H9 (cell line): ENCODE measurements around the gene BCCIP. TPM values are rescaled to one million over a fixed set of nuclear protein-coding genes. Genes with fewer than 3 reads are reported as not detected.

ENCODE experiments used
- DNase-seq: peaks from one replicate; pipeline ENCODE4 v3.0.0-alpha.2; 2017
- H2AFZ ChIP-seq: one replicate; pipeline ENCODE4 v1.6.1; 2013; ENCODE audit warnings: mild to moderate bottlenecking, low read length, control low read depth, moderate library complexity
- H2AK5ac ChIP-seq: 2 replicates; pipeline ENCODE4 v1.6.1; 2013; ENCODE audit warnings: low read length, control low read depth, mixed read lengths; ENCODE audit not compliant: insufficient read length
- H2BK120ac ChIP-seq: one replicate; pipeline ENCODE4 v1.6.1; 2013; ENCODE audit warnings: low read depth, mild to moderate bottlenecking, low read length, control low read depth, inconsistent platforms; ENCODE audit not compliant: poor library complexity, severe bottlenecking
- H2BK12ac ChIP-seq: 2 replicates; pipeline ENCODE4 v1.6.1; 2013; ENCODE audit warnings: low read length, control low read depth, mixed read lengths, low read depth; ENCODE audit not compliant: insufficient read length
- H2BK15ac ChIP-seq: 2 replicates; pipeline ENCODE4 v1.6.1; 2013; ENCODE audit warnings: low read depth, low read length, control low read depth
- H2BK20ac ChIP-seq: one replicate; pipeline ENCODE4 v1.6.1; 2013; ENCODE audit warnings: low read depth, mild to moderate bottlenecking, low read length, control low read depth, inconsistent platforms; ENCODE audit not compliant: poor library complexity, severe bottlenecking
- H2BK5ac ChIP-seq: 2 replicates; pipeline ENCODE4 v1.6.1; 2013; ENCODE audit warnings: low read length, control low read depth, mixed read lengths; ENCODE audit not compliant: insufficient read length
- H3K14ac ChIP-seq: 2 replicates; pipeline ENCODE4 v1.6.1; 2013; ENCODE audit warnings: low read length, control low read depth; ENCODE audit not compliant: insufficient read depth
- H3K18ac ChIP-seq: 2 replicates; pipeline ENCODE4 v1.6.1; 2013; ENCODE audit warnings: low read depth, mild to moderate bottlenecking, mixed read lengths, low read length, control low read depth; ENCODE audit not compliant: insufficient read length
- H3K23ac ChIP-seq: 2 replicates; pipeline ENCODE4 v1.6.1; 2013; ENCODE audit warnings: low read length, control low read depth, mixed read lengths, low read depth; ENCODE audit not compliant: insufficient read length
- H3K23me2 ChIP-seq: 2 replicates; pipeline ENCODE4 v1.6.1; 2013; ENCODE audit warnings: low read depth, mild to moderate bottlenecking, mixed read lengths, low read length, control low read depth; ENCODE audit not compliant: insufficient read length, poor library complexity, severe bottlenecking
- H3K27ac ChIP-seq: 2 replicates; pipeline ENCODE4 v1.5.1; 2013; ENCODE audit warnings: low read length, control low read depth, mixed read lengths, low read depth; ENCODE audit not compliant: insufficient read length
- H3K27me3 ChIP-seq: 2 replicates; pipeline ENCODE4 v1.6.1; 2013; ENCODE audit warnings: low read length, control low read depth, inconsistent platforms; ENCODE audit not compliant: insufficient read depth
- H3K4ac ChIP-seq: 2 replicates; pipeline ENCODE4 v1.6.1; 2013; ENCODE audit warnings: low read depth, mild to moderate bottlenecking, control low read depth, inconsistent platforms, low read length, moderate library complexity
- H3K4me1 ChIP-seq: 2 replicates; pipeline ENCODE4 v1.6.1; 2013; ENCODE audit warnings: low read length, control low read depth, inconsistent platforms; ENCODE audit not compliant: insufficient read depth
- H3K4me2 ChIP-seq: 2 replicates; pipeline ENCODE4 v1.6.1; 2013; ENCODE audit warnings: low read length, control low read depth, mixed read lengths; ENCODE audit not compliant: insufficient read length, insufficient read depth
- H3K56ac ChIP-seq: 2 replicates; pipeline ENCODE4 v1.6.1; 2013; ENCODE audit warnings: low read depth, mild to moderate bottlenecking, mixed read lengths, low read length, control low read depth; ENCODE audit not compliant: insufficient read length
- H3K79me1 ChIP-seq: 2 replicates; pipeline ENCODE4 v1.6.1; 2013; ENCODE audit warnings: low read depth, mild to moderate bottlenecking, moderate library complexity, low read length, control low read depth, inconsistent platforms; ENCODE audit not compliant: insufficient read depth, poor library complexity, severe bottlenecking
- H3K79me2 ChIP-seq: 2 replicates; pipeline ENCODE4 v1.6.1; 2013; ENCODE audit warnings: low read length, control low read depth, inconsistent platforms; ENCODE audit not compliant: insufficient read depth
- H3K9ac ChIP-seq: 2 replicates; pipeline ENCODE4 v1.6.1; 2013; ENCODE audit warnings: low read length, control low read depth, mixed read lengths; ENCODE audit not compliant: insufficient read length; ENCODE audit errors: extremely low read depth
- H3K9me3 ChIP-seq: one replicate; pipeline ENCODE4 v1.6.1; 2013; ENCODE audit warnings: low read depth, low read length, inconsistent platforms; ENCODE audit not compliant: control insufficient read depth
- H3T11ph ChIP-seq: one replicate; pipeline ENCODE4 v1.6.1; 2013; ENCODE audit warnings: mild to moderate bottlenecking, low read length, control low read depth, inconsistent platforms
- H4K20me1 ChIP-seq: one replicate; pipeline ENCODE4 v1.6.1; 2013; ENCODE audit not compliant: control insufficient read depth, insufficient read length, insufficient read depth
- H4K5ac ChIP-seq: 2 replicates; pipeline ENCODE4 v1.6.1; 2013; ENCODE audit warnings: low read depth, mild to moderate bottlenecking, mixed read lengths, low read length, control low read depth; ENCODE audit not compliant: insufficient read length
- H4K8ac ChIP-seq: replicated peaks from 2 replicates; pipeline ENCODE4 v1.6.1; 2013; ENCODE audit warnings: low read length, control low read depth, mixed read lengths, low read depth; ENCODE audit not compliant: insufficient read length
- H4K91ac ChIP-seq: 2 replicates; pipeline ENCODE4 v1.6.1; 2013; ENCODE audit warnings: low read depth, mild to moderate bottlenecking, moderate library complexity, mixed read lengths, low read length, control low read depth; ENCODE audit not compliant: insufficient read length
- H3K27ac Mint-ChIP-seq, 3 experiments: 2 replicates in 2 of 3; 3 replicates in 1 of 3; pipeline ENCODE4 v1.8.0; 2020 to 2021; ENCODE audit warnings: mixed read lengths in 3 of 3, mild to moderate bottlenecking in 1 of 3, moderate library complexity in 1 of 3
- H3K27me3 Mint-ChIP-seq: 2 replicates; pipeline ENCODE4 v1.8.0; 2021; ENCODE audit warnings: low read depth, mild to moderate bottlenecking, moderate library complexity, mixed read lengths
- H3K36me3 Mint-ChIP-seq, 3 experiments: 2 replicates in 2 of 3; 3 replicates in 1 of 3; pipeline ENCODE4 v1.8.0; 2020 to 2021; ENCODE audit warnings: low read depth in 3 of 3, mixed read lengths in 3 of 3; ENCODE audit not compliant: insufficient read depth in 1 of 3
- H3K4me1 Mint-ChIP-seq, 2 experiments: 2 replicates each; pipeline ENCODE4 v1.8.0; 2020; ENCODE audit warnings: mixed read lengths in 2 of 2
- H3K4me3 Mint-ChIP-seq, 2 experiments: 2 replicates in 1 of 2; 3 replicates in 1 of 2; pipeline ENCODE4 v1.8.0; 2020 to 2021; ENCODE audit warnings: mild to moderate bottlenecking in 2 of 2, mixed read lengths in 2 of 2, moderate library complexity in 1 of 2
- H3K9me3 Mint-ChIP-seq, 2 experiments: 2 replicates in 1 of 2; 3 replicates in 1 of 2; pipeline ENCODE4 v1.8.0; 2020; ENCODE audit warnings: mild to moderate bottlenecking in 2 of 2, mixed read lengths in 2 of 2, moderate library complexity in 1 of 2
- CTCF ChIP-seq: fragments of 200-600 bp; sonication (generic); conservative IDR thresholded peaks from 3 replicates; pipeline ENCODE4 v1.8.0; 2021; ENCODE audit warnings: antibody characterized with exemption, mild to moderate bottlenecking
- WGBS: extraction: QIAGEN DNeasy Blood & Tissue Kit; methylation state at CpG from one replicate; pipeline ENCODE4 v1.1.7; 2013; ENCODE audit warnings: missing lambda C conversion rate, low lambda C conversion rate, mixed read lengths; ENCODE audit not compliant: insufficient read length; ENCODE audit errors: extremely low coverage; 5-methylcytosine and 5-hydroxymethylcytosine counted together
- total RNA-seq: library from RNA; stranded (reverse); gene quantifications from 2 replicates; pipeline ENCODE4 v1.2.1, GENCODE V29; 2021

Gene BCCIP
- total RNA-seq, 1 experiment from 2014 or later: 119 TPM

GRCh38 chr10:125808047-125808446 is 15.3 kb upstream of the BCCIP start:
- H4K91ac ChIP-seq: no peak overlapping the region
- H3K36me3 Mint-ChIP-seq: peaks cover 25 to 56% (median 46%) of the 10 kb centered on the region in 3 experiments; a peak in 6 of 7 replicates
- H2BK5ac ChIP-seq: no peak overlapping the region
- no peak overlapping the region for H2BK120ac ChIP-seq
- no peak overlapping the region for H3K27ac ChIP-seq
- H3K79me2 ChIP-seq: no peaks in the 10 kb centered on the region
- no peak for DNase-seq
- no peak overlapping the region for H2AFZ ChIP-seq
- no peak overlapping the region for H3K23ac ChIP-seq
- no peak overlapping the region for H2AK5ac ChIP-seq
- no peak overlapping the region for H3K18ac ChIP-seq
- H3K4me2 ChIP-seq: no peak overlapping the region
- H3K27ac Mint-ChIP-seq: no peak overlapping the region
- H3K79me1 ChIP-seq: no peaks in the 10 kb centered on the region
- no peaks in the 10 kb centered on the region for H3K23me2 ChIP-seq
- H4K20me1 ChIP-seq: no peaks in the 10 kb centered on the region
- no peaks in the 10 kb centered on the region for H3K9me3 Mint-ChIP-seq
- H3K9me3 ChIP-seq: no peaks in the 10 kb centered on the region
- no peak overlapping the region for H3K4ac ChIP-seq
- no peak overlapping the region for H4K8ac ChIP-seq
- H2BK15ac ChIP-seq: no peak overlapping the region
- no peak overlapping the region for H2BK12ac ChIP-seq
- no peak overlapping the region for H3T11ph ChIP-seq
- no peak overlapping the region for H3K14ac ChIP-seq
- no peaks in the 10 kb centered on the region for H3K27me3 Mint-ChIP-seq
- H3K27me3 ChIP-seq: no peaks in the 10 kb centered on the region
- no CpG with 5 or more reads among the region's 1 CpG for WGBS
- no peak overlapping the region for H3K4me3 Mint-ChIP-seq
- peaks cover 7% of the 10 kb centered on the region in 2 experiments; a peak in 3 of 4 replicates for H3K4me1 Mint-ChIP-seq
- H3K9ac ChIP-seq: no peak overlapping the region
- H3K4me1 ChIP-seq: no peaks in the 10 kb centered on the region
- H2BK20ac ChIP-seq: no peak overlapping the region
- no peak overlapping the region for H3K56ac ChIP-seq
- no peak overlapping the region for H4K5ac ChIP-seq
- no peak for TF ChIP-seq CTCF
